Loucy (cell line): ENCODE data around the gene MXD4.

Experiments used
- H2AFZ ChIP-seq: fragments of 200-600 bp; sonication (generic); 2 replicates; pipeline ENCODE4 v1.6.0; 2016; ENCODE audit warnings: antibody characterized with exemption, mild to moderate bottlenecking, low read length, moderate library complexity
- H3F3A ChIP-seq: fragments of 200-600 bp; 2 replicates; pipeline ENCODE4 v1.6.0; 2016; ENCODE audit warnings: antibody characterized with exemption, low read depth, mild to moderate bottlenecking
- H3K27me3 ChIP-seq: fragments of 200-600 bp; sonication (generic); 2 replicates; pipeline ENCODE4 v1.6.1; 2014; ENCODE audit warnings: low read length, mild to moderate bottlenecking; ENCODE audit not compliant: insufficient read depth, poor library complexity, severe bottlenecking
- H3K36me3 ChIP-seq: fragments of 200-600 bp; sonication (generic); 2 replicates; pipeline ENCODE4 v1.6.1; 2016; ENCODE audit warnings: low read length; ENCODE audit not compliant: insufficient read depth
- H3K4me1 ChIP-seq: fragments of 200-600 bp; sonication (generic); 2 replicates; pipeline ENCODE4 v1.5.1; 2014; ENCODE audit warnings: low read length, mild to moderate bottlenecking; ENCODE audit not compliant: insufficient read depth, poor library complexity, severe bottlenecking
- H3K4me2 ChIP-seq: fragments of 200-600 bp; sonication (generic); 2 replicates; pipeline ENCODE4 v1.6.0; 2014; ENCODE audit warnings: antibody characterized with exemption, low read length, low read depth, mild to moderate bottlenecking; ENCODE audit not compliant: poor library complexity, severe bottlenecking
- H3K4me3 ChIP-seq: fragments of 200-600 bp; sonication (generic); 2 replicates; pipeline ENCODE4 v1.5.1; 2014; ENCODE audit warnings: low read length, mild to moderate bottlenecking, mixed read lengths; ENCODE audit not compliant: poor library complexity, severe bottlenecking
- H3K79me2 ChIP-seq: fragments of 200-600 bp; sonication (generic); 2 replicates; pipeline ENCODE4 v1.6.1; 2014; ENCODE audit warnings: low read length; ENCODE audit not compliant: insufficient read depth
- H3K9ac ChIP-seq: fragments of 200-600 bp; sonication (generic); 2 replicates; pipeline ENCODE4 v1.6.0; 2014; ENCODE audit warnings: mild to moderate bottlenecking, low read depth, low read length, moderate library complexity; ENCODE audit not compliant: poor library complexity, severe bottlenecking
- H3K9me2 ChIP-seq: fragments of 200-600 bp; sonication (generic); replicated peaks from 2 replicates; pipeline ENCODE4 v1.6.1; 2016; ENCODE audit warnings: low read depth, low read length, mixed read lengths
- H3K9me3 ChIP-seq: fragments of 200-600 bp; sonication (generic); 2 replicates; pipeline ENCODE4 v1.6.1; 2014; ENCODE audit warnings: mild to moderate bottlenecking, antibody characterized with exemption, low read length, low read depth; ENCODE audit not compliant: insufficient read depth
- H4K20me1 ChIP-seq: fragments of 200-600 bp; sonication (generic); 2 replicates; pipeline ENCODE4 v1.6.0; 2014; ENCODE audit warnings: antibody characterized with exemption, low read length, mild to moderate bottlenecking; ENCODE audit not compliant: insufficient read depth, poor library complexity, severe bottlenecking
- CTCF ChIP-seq: fragments of 200-600 bp; sonication (generic); conservative IDR thresholded peaks from 2 replicates; pipeline ENCODE4 v1.5.1; 2014; ENCODE audit warnings: mild to moderate bottlenecking, antibody characterized with exemption, low read length
- EZH2phosphoT487 ChIP-seq: fragments of 200-600 bp; IDR thresholded peaks from 2 replicates; pipeline ENCODE4 v1.6.1; 2018; ENCODE audit warnings: antibody characterized with exemption, mild to moderate bottlenecking, moderate library complexity, borderline replicate concordance

The MXD4 gene

GRCh38 chr4:2268357-2269205 is 6.7 kb upstream of the MXD4 start:
- no peaks in the 10 kb centered on the region for H3K9me3 ChIP-seq
- H4K20me1 ChIP-seq, result no peaks in the 10 kb centered on the region
- peaks cover 21% of the 10 kb centered on the region for H3K4me1 ChIP-seq
- H3K9me2 ChIP-seq, result no peaks in the 10 kb centered on the region
- H3F3A ChIP-seq, result no peaks in the 10 kb centered on the region
- H3K27me3 ChIP-seq, result no peaks in the 10 kb centered on the region
- no peak overlapping the region for H3K4me3 ChIP-seq
- H3K4me2 ChIP-seq, result no peak overlapping the region
- H3K36me3 ChIP-seq, result no peaks in the 10 kb centered on the region
- H2AFZ ChIP-seq, result no peak overlapping the region
- TF ChIP-seq CTCF (no peak), EZH2phosphoT487 (no peak)
- no peaks in the 10 kb centered on the region for H3K79me2 ChIP-seq
- no peak overlapping the region for H3K9ac ChIP-seq

GRCh38 chr4:2267841-2268240 is 5.9 kb upstream of the MXD4 start:
- Histone ChIP-seq H2AFZ (no peak overlapping the region), H3K79me2 (0 out of 2 replicates have a peak, but pooled peaks cover 2% of the 10 kb centered on the region)
- no peak for TF ChIP-seq CTCF

GRCh38 chr4:2267320-2267811 is 5.5 kb upstream of the MXD4 start:
- H3K9me3 ChIP-seq, result no peaks in the 10 kb centered on the region
- H3F3A ChIP-seq, result no peaks in the 10 kb centered on the region
- H3K4me2 ChIP-seq, result no peak overlapping the region
- H3K4me1 ChIP-seq, result peaks cover 16% of the 10 kb centered on the region
- no peak for TF ChIP-seq EZH2phosphoT487
- TF ChIP-seq CTCF, result no peak
- no peak overlapping the region for H3K4me3 ChIP-seq
- H3K27me3 ChIP-seq, result no peaks in the 10 kb centered on the region
- no peaks in the 10 kb centered on the region for H3K9me2 ChIP-seq
- H3K79me2 ChIP-seq, result 0 out of 2 replicates have a peak, but pooled peaks cover 3% of the 10 kb centered on the region
- H2AFZ ChIP-seq, result no peak overlapping the region
- no peaks in the 10 kb centered on the region for H4K20me1 ChIP-seq
- H3K9ac ChIP-seq, result no peak overlapping the region
- no peaks in the 10 kb centered on the region for H3K36me3 ChIP-seq

More at GRCh38 chr4:2267841-2268240, 5.9 kb upstream of the MXD4 start:
- Histone ChIP-seq H3K4me2 (no peak overlapping the region), H3K9me3 (no peaks in the 10 kb centered on the region), H3K4me3 (no peak overlapping the region), H3K4me1 (peaks cover 17% of the 10 kb centered on the region), H3K9me2 (no peaks in the 10 kb centered on the region), H3F3A (no peaks in the 10 kb centered on the region), H4K20me1 (no peaks in the 10 kb centered on the region), H3K36me3 (no peaks in the 10 kb centered on the region), H3K27me3 (no peaks in the 10 kb centered on the region), H3K9ac (no peak overlapping the region)
